Gastroesophageal sphincter (tissue), 3 donors: Measurements from ENCODE around the gene DLGAP4.

Experiments used
- POLR2A ChIP-seq, 2 donors: fragments of 450-650 bp; IDR thresholded peaks; one replicate each; pipeline ENCODE4 v1.6.1; 2017; ENCODE audit warnings: antibody characterized with exemption in 2 of 2, mild to moderate bottlenecking in 2 of 2, moderate library complexity in 1 of 2
- POLR2AphosphoS5 ChIP-seq: sonication (generic); formaldehyde crosslinking; IDR thresholded peaks from one replicate; pipeline ENCODE4 v1.6.1; 2017; ENCODE audit warnings: antibody characterized with exemption
- TF ChIP-seq, protein P1 (sequence below), 4 experiments: fragments of 200-600 bp in 2 of 4; fragments of 450-650 bp in 2 of 4; sonication (generic) in 1 of 4; IDR thresholded peaks; one replicate each; pipeline ENCODE4 v1.5.1; 2017 to 2019; ENCODE audit warnings: antibody characterized with exemption in 4 of 4, mild to moderate bottlenecking in 2 of 4, moderate library complexity in 2 of 4

- TF ChIP-seq, protein P1, sequence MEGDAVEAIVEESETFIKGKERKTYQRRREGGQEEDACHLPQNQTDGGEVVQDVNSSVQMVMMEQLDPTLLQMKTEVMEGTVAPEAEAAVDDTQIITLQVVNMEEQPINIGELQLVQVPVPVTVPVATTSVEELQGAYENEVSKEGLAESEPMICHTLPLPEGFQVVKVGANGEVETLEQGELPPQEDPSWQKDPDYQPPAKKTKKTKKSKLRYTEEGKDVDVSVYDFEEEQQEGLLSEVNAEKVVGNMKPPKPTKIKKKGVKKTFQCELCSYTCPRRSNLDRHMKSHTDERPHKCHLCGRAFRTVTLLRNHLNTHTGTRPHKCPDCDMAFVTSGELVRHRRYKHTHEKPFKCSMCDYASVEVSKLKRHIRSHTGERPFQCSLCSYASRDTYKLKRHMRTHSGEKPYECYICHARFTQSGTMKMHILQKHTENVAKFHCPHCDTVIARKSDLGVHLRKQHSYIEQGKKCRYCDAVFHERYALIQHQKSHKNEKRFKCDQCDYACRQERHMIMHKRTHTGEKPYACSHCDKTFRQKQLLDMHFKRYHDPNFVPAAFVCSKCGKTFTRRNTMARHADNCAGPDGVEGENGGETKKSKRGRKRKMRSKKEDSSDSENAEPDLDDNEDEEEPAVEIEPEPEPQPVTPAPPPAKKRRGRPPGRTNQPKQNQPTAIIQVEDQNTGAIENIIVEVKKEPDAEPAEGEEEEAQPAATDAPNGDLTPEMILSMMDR (IDR thresholded peaks at IDR 0.05) = no peak
- TF ChIP-seq POLR2A (IDR thresholded peaks at IDR 0.05) = no peak
- no peak for TF ChIP-seq POLR2AphosphoS5
Observed at GRCh38 chr20:36340593-36340990, 34.5 kb downstream of the DLGAP4 start.
